Stimulated activated CD4-positive, alpha-beta T cell treated with anti-CD3 and anti-CD28 coated beads, Interleukin-4, amount 100 ng/mL, for 24 hours (primary cell): ENCODE data around the gene TRPC5OS.

Experiments
- DNase-seq: peaks from one replicate; pipeline ENCODE4 v3.0.0-alpha.2; 2020

The TRPC5OS gene

DNA sequence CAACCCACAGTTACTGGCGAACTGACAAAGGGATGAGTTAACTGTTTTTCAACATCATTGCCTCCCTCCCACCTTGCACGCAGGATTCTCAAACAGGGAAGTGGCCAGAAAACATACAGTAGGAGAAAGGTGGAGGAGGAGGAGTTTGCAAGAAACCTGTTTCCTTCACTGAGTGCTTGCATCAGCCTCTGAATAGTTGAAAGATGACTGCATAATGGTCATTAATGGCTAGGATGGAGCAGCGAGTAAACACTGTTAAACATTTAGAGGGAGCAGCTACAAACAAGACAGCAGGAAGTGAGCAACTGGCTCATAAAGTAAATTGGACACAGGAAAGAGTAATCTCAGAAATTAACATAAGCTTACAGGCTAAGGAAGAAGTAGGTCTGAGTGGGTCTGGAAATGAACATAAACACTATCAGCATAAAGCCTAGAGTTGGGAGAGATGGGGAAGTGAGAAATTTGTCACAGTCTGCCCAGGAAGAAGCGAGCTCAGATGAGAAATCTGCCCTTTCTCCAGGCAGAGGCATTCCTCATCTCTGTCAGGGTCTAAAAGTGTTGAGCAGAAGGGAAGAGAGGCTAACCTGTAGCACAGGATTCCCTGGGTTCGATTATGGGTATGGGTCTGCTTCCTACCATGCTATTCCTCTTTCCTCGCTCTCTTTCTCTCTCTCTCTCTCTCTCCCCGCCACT, 38.6 kb downstream of the TRPC5OS start:
- no peak for DNase-seq

GRCh38 chrX:111917591-111917990, 41.6 kb downstream of the TRPC5OS start:
- no peak for DNase-seq

- DNase-seq = no peak
Measured at GRCh38 chrX:111928456-111928855, 52.5 kb downstream of the TRPC5OS start.
